Measurements from ENCODE around the gene ATG2A.

ATG2A gene

GRCh38 chr11:64916775-64917662 is at the start of gene ATG2A:
Gene ATG2A (minus strand): TSS chr11:64917209. CDS start chr11:64917135, 74 bp downstream.
- no peaks in the 10 kb centered on the region for H3K27me3 ChIP-seq (ENCODE audit: control insufficient read depth, insufficient read depth, low read length)

GRCh38 chr11:64963072-64963631 is 46.1 kb upstream of the ATG2A start:
- no peak overlapping the region for H3K4me3 ChIP-seq (ENCODE audit: low read length)
- no peaks in the 10 kb centered on the region for H3K9me3 ChIP-seq (ENCODE audit: control insufficient read depth, low read depth, low read length)
- no peaks in the 10 kb centered on the region for H3K36me3 ChIP-seq (ENCODE audit: control insufficient read depth, low read depth, low read length)
- H3K27ac ChIP-seq (ENCODE audit: low read length) = no peak overlapping the region
- no peak overlapping the region for H3K9ac ChIP-seq (ENCODE audit: low read length)
- no peaks in the 10 kb centered on the region for H3K4me1 ChIP-seq (ENCODE audit: control insufficient read depth, low read depth, low read length)
- H3K27me3 ChIP-seq (ENCODE audit: control insufficient read depth, insufficient read depth, low read length) = no peaks in the 10 kb centered on the region

More at GRCh38 chr11:64916775-64917662, at the start of gene ATG2A:
- Histone ChIP-seq H3K9me3 (ENCODE audit: control insufficient read depth, low read depth, low read length) (no peaks in the 10 kb centered on the region), H3K36me3 (ENCODE audit: control insufficient read depth, low read depth, low read length) (peaks cover 8% of the 10 kb centered on the region), H3K4me1 (ENCODE audit: control insufficient read depth, low read depth, low read length) (peaks cover 9% of the 10 kb centered on the region), H3K27ac (ENCODE audit: low read length) (peak within 1 kb of the TSS; percentile 76), H3K4me3 (ENCODE audit: low read length) (peak within 1 kb of the TSS; percentile 87), H3K9ac (ENCODE audit: low read length) (peak within 1 kb of the TSS; percentile 84)

- H3K27ac ChIP-seq (ENCODE audit: low read length) = no peak overlapping the region
- no peaks in the 10 kb centered on the region for H3K4me1 ChIP-seq (ENCODE audit: control insufficient read depth, low read depth, low read length)
- H3K27me3 ChIP-seq (ENCODE audit: control insufficient read depth, insufficient read depth, low read length) = no peaks in the 10 kb centered on the region
- H3K9ac ChIP-seq (ENCODE audit: low read length) = no peak overlapping the region
- H3K4me3 ChIP-seq (ENCODE audit: low read length) = no peak overlapping the region
- H3K36me3 ChIP-seq (ENCODE audit: control insufficient read depth, low read depth, low read length) = no peaks in the 10 kb centered on the region
- no peaks in the 10 kb centered on the region for H3K9me3 ChIP-seq (ENCODE audit: control insufficient read depth, low read depth, low read length)
Measured at GRCh38 chr11:64960719-64961118, 43.7 kb upstream of the ATG2A start.

GRCh38 chr11:64959498-64959897 is 42.5 kb upstream of the ATG2A start:
- Histone ChIP-seq H3K9me3 (ENCODE audit: control insufficient read depth, low read depth, low read length) (no peaks in the 10 kb centered on the region), H3K4me3 (ENCODE audit: low read length) (no peak overlapping the region), H3K27me3 (ENCODE audit: control insufficient read depth, insufficient read depth, low read length) (no peaks in the 10 kb centered on the region), H3K36me3 (ENCODE audit: control insufficient read depth, low read depth, low read length) (no peaks in the 10 kb centered on the region), H3K27ac (ENCODE audit: low read length) (no peak overlapping the region), H3K9ac (ENCODE audit: low read length) (no peak overlapping the region), H3K4me1 (ENCODE audit: control insufficient read depth, low read depth, low read length) (no peaks in the 10 kb centered on the region)

- H3K4me1 ChIP-seq (ENCODE audit: control insufficient read depth, low read depth, low read length) = no peaks in the 10 kb centered on the region
- H3K27me3 ChIP-seq (ENCODE audit: control insufficient read depth, insufficient read depth, low read length) = no peaks in the 10 kb centered on the region
- no peaks in the 10 kb centered on the region for H3K36me3 ChIP-seq (ENCODE audit: control insufficient read depth, low read depth, low read length)
- no peak overlapping the region for H3K9ac ChIP-seq (ENCODE audit: low read length)
- no peak overlapping the region for H3K27ac ChIP-seq (ENCODE audit: low read length)
- H3K9me3 ChIP-seq (ENCODE audit: control insufficient read depth, low read depth, low read length) = no peaks in the 10 kb centered on the region
- no peak overlapping the region for H3K4me3 ChIP-seq (ENCODE audit: low read length)
Measured at GRCh38 chr11:64954201-64954600, 37.2 kb upstream of the ATG2A start.

- no peaks in the 10 kb centered on the region for H3K4me1 ChIP-seq (ENCODE audit: control insufficient read depth, low read depth, low read length)
- no peak overlapping the region for H3K4me3 ChIP-seq (ENCODE audit: low read length)
- no peaks in the 10 kb centered on the region for H3K9me3 ChIP-seq (ENCODE audit: control insufficient read depth, low read depth, low read length)
- H3K27me3 ChIP-seq (ENCODE audit: control insufficient read depth, insufficient read depth, low read length) = no peaks in the 10 kb centered on the region
- no peaks in the 10 kb centered on the region for H3K36me3 ChIP-seq (ENCODE audit: control insufficient read depth, low read depth, low read length)
- no peak overlapping the region for H3K9ac ChIP-seq (ENCODE audit: low read length)
- H3K27ac ChIP-seq (ENCODE audit: low read length) = no peak overlapping the region
Measured at GRCh38 chr11:64951529-64951928, 34.5 kb upstream of the ATG2A start.

GRCh38 chr11:64947208-64947814 is 30.3 kb upstream of the ATG2A start:
- H3K9me3 ChIP-seq (ENCODE audit: control insufficient read depth, low read depth, low read length) = no peaks in the 10 kb centered on the region
- no peak overlapping the region for H3K4me3 ChIP-seq (ENCODE audit: low read length)
- H3K27me3 ChIP-seq (ENCODE audit: control insufficient read depth, insufficient read depth, low read length) = no peaks in the 10 kb centered on the region
- H3K27ac ChIP-seq (ENCODE audit: low read length) = no peak overlapping the region
- H3K36me3 ChIP-seq (ENCODE audit: control insufficient read depth, low read depth, low read length) = no peaks in the 10 kb centered on the region
- no peak overlapping the region for H3K9ac ChIP-seq (ENCODE audit: low read length)
- no peaks in the 10 kb centered on the region for H3K4me1 ChIP-seq (ENCODE audit: control insufficient read depth, low read depth, low read length)

- Histone ChIP-seq H3K9me3 (ENCODE audit: control insufficient read depth, low read depth, low read length) (no peaks in the 10 kb centered on the region), H3K27ac (ENCODE audit: low read length) (no peak overlapping the region), H3K4me3 (ENCODE audit: low read length) (no peak overlapping the region), H3K9ac (ENCODE audit: low read length) (no peak overlapping the region), H3K27me3 (ENCODE audit: control insufficient read depth, insufficient read depth, low read length) (no peaks in the 10 kb centered on the region), H3K36me3 (ENCODE audit: control insufficient read depth, low read depth, low read length) (no peaks in the 10 kb centered on the region), H3K4me1 (ENCODE audit: control insufficient read depth, low read depth, low read length) (peaks cover 3% of the 10 kb centered on the region)
Measured at GRCh38 chr11:64936539-64936938, 19.5 kb upstream of the ATG2A start.

- H3K4me3 ChIP-seq (ENCODE audit: low read length) = peak within 1 kb of the TSS; percentile 12
- no peaks in the 10 kb centered on the region for H3K27me3 ChIP-seq (ENCODE audit: control insufficient read depth, insufficient read depth, low read length)
- H3K9ac ChIP-seq (ENCODE audit: low read length) = no peak within 1 kb of the TSS
- no peaks in the 10 kb centered on the region for H3K9me3 ChIP-seq (ENCODE audit: control insufficient read depth, low read depth, low read length)
- no peaks in the 10 kb centered on the region for H3K36me3 ChIP-seq (ENCODE audit: control insufficient read depth, low read depth, low read length)
- peaks cover 3% of the 10 kb centered on the region for H3K4me1 ChIP-seq (ENCODE audit: control insufficient read depth, low read depth, low read length)
- no peak within 1 kb of the TSS for H3K27ac ChIP-seq (ENCODE audit: low read length)
Measured at GRCh38 chr11:64935359-64936081, 18.5 kb upstream of the ATG2A start, which contains the start of gene GPHA2. Gene GPHA2 (minus strand): TSS chr11:64935893. CDS start chr11:64935460, 433 bp downstream.

- Histone ChIP-seq H3K9ac (ENCODE audit: low read length) (no peak overlapping the region), H3K27ac (ENCODE audit: low read length) (no peak overlapping the region), H3K4me3 (ENCODE audit: low read length) (no peak overlapping the region), H3K4me1 (ENCODE audit: control insufficient read depth, low read depth, low read length) (peaks cover 3% of the 10 kb centered on the region), H3K36me3 (ENCODE audit: control insufficient read depth, low read depth, low read length) (no peaks in the 10 kb centered on the region), H3K9me3 (ENCODE audit: control insufficient read depth, low read depth, low read length) (no peaks in the 10 kb centered on the region), H3K27me3 (ENCODE audit: control insufficient read depth, insufficient read depth, low read length) (no peaks in the 10 kb centered on the region)
Measured at GRCh38 chr11:64934682-64935358, 17.8 kb upstream of the ATG2A start.
